ENCODE data around the gene CD81. TPM values are rescaled to one million over a fixed set of nuclear protein-coding genes. Genes with fewer than 3 reads are reported as not detected.

The CD81 gene
- total and polyA plus RNA-seq, 8 donors: 595 to 754 (median 652) TPM

DNA sequence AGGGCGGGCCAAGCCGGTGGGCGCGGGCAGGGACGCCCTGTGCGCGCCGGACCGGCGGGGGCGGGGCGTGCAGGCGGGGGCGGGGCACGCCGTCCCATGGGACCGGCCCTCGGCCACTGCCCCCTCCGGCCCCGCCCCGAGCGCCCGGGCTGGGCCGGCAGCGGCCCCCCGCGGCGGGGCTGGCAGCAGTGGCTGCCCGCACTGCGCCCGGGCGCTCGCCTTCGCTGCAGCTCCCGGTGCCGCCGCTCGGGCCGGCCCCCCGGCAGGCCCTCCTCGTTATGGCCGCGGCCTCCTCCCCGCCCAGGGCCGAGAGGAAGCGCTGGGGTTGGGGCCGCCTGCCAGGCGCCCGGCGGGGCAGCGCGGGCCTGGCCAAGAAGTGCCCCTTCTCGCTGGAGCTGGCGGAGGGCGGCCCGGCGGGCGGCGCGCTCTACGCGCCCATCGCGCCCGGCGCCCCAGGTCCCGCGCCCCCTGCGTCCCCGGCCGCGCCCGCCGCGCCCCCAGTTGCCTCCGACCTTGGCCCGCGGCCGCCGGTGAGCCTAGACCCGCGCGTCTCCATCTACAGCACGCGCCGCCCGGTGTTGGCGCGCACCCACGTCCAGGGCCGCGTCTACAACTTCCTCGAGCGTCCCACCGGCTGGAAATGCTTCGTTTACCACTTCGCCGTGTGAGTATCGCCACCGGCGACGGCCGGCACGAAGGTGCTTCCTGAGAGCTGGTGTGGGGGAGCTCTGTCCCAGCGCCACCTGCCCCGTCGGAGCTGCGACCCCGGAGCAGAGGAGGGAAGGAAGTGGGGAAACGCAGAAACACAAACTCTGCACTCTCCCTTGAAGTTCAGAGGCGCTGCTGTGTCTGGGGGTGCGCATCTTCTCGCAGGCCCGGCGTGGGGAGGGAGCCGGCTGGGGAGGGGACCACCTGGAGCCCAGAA lies 68.0 kb downstream of the CD81 start, which contains the start of gene KCNQ1:
KCNQ1 (plus strand) TSS at position 188 of the 925 bp plus-strand sequence; CDS start at position 279, 91 bp downstream.
- no peaks in the 10 kb centered on the region for H3K36me3 ChIP-seq
- H3K27ac ChIP-seq: peak within 1 kb of the TSS in 1 of 2 donors; percentile 81
- peak; percentile 90 for ATAC-seq
- H3K4me3 ChIP-seq: peak within 1 kb of the TSS; percentile 27 to 60
- intact Hi-C loops (cut with DNase I): no loop called here
- H3K27me3 ChIP-seq: peaks cover 0 to 35% of the 10 kb centered on the region in 2 donors
- DNase-seq: peak in 3 of 4 donors; percentile 49 to 93 (median 66)
- no peaks in the 10 kb centered on the region for H3K9me3 ChIP-seq
- H3K4me1 ChIP-seq: peaks cover 8 to 47% of the 10 kb centered on the region in 2 donors
- TF ChIP-seq, protein P1, sequence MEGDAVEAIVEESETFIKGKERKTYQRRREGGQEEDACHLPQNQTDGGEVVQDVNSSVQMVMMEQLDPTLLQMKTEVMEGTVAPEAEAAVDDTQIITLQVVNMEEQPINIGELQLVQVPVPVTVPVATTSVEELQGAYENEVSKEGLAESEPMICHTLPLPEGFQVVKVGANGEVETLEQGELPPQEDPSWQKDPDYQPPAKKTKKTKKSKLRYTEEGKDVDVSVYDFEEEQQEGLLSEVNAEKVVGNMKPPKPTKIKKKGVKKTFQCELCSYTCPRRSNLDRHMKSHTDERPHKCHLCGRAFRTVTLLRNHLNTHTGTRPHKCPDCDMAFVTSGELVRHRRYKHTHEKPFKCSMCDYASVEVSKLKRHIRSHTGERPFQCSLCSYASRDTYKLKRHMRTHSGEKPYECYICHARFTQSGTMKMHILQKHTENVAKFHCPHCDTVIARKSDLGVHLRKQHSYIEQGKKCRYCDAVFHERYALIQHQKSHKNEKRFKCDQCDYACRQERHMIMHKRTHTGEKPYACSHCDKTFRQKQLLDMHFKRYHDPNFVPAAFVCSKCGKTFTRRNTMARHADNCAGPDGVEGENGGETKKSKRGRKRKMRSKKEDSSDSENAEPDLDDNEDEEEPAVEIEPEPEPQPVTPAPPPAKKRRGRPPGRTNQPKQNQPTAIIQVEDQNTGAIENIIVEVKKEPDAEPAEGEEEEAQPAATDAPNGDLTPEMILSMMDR (IDR thresholded peaks at IDR 0.05): no peak

DNA sequence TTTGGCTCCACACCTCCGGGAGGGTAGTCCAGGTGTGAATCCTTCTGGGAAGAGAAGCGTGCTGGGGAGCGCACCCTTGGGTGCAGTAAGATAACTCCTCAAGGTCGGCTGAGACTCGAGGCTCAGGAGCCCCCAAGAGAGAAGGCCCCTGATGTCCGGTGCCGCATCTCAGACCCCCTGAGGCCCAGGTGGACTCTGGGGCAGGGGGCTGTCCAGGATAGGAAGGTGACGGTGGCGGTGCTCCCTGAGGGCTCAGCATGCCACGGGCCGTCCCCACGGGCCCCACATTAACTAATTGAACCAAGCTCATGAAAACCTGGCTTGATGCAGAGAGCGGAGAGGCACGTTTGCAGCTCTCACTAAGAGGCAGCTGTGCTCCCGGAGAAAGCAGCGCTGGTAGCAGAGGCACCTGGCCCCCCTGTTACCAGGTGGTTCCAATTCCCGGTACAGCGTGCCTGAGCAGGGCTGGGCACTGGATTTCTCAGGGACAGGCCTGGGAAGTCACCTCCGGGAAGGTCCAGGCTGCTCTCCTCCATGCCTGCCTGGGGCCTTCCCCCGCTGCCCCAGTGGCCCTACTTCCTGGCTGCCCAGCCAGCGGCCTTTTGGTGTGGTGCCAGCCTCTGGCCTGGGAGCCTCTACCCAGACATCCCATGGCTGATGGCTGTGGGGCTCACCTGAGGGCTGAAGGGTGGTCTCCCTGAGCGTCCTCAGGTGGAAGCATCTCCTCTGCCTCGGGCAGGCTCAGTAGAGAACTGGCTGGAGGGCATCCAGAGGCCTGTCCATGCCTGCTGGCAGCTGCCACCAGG lies 68.8 kb downstream of the CD81 start:
- DNase-seq (peak in 2 of 4 donors; percentile 50 to 85), ATAC-seq (peak; percentile 47)
- H3K9me3 ChIP-seq: no peaks in the 10 kb centered on the region
- H3K4me3 ChIP-seq: peak overlapping the region; percentile 27 to 60
- H3K4me1 ChIP-seq: peaks cover 8 to 47% of the 10 kb centered on the region in 2 donors
- intact Hi-C loops (cut with DNase I): no loop called here
- peaks cover 0 to 35% of the 10 kb centered on the region in 2 donors for H3K27me3 ChIP-seq
- peak overlapping the region in 1 of 2 donors; percentile 81 for H3K27ac ChIP-seq
- TF ChIP-seq, protein P1 (IDR thresholded peaks at IDR 0.05): no peak
- H3K36me3 ChIP-seq: no peaks in the 10 kb centered on the region

DNA sequence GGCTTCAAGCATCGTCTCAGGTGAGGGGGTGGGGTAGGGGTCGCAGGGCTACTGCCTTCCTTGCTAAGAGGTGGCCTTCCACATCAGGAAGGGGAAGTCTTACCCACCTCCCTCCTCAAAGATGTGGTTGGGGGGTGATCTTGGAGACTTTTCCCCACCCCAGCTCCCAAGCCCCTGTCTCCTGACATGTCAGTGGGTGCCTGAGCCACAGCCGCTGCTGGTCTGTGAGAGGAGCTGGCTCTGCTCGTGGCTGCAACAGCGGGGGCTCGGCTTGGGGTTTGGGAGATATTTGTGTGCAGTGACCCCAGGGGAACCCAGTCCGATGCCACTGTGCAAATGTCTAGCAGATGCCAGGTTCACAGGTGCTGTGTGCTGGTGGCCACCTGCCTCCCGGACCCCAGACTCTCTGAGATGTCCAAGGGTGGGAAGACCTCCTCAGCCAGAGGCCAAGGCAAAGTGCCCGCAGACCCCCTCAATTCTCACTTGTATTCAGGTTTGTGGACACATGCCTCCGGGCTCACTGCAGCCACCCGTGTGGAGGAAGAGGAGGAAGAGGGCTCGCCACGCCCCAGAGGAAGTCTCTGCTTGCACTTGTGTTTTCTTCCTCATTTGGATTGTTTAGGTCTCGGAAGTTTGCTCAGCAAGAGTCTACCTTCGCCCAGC lies 69.6 kb downstream of the CD81 start:
- Histone ChIP-seq H3K4me3 (peak overlapping the region in 1 of 2 donors; percentile 60), H3K27me3 (peaks cover 0 to 35% of the 10 kb centered on the region in 2 donors), H3K9me3 (no peaks in the 10 kb centered on the region), H3K4me1 (peaks cover 8 to 47% of the 10 kb centered on the region in 2 donors), H3K27ac (peak overlapping the region; percentile 19 to 81), H3K36me3 (no peaks in the 10 kb centered on the region)
- ATAC-seq (no peak), DNase-seq (peak in 2 of 4 donors; percentile 66 to 88)
- intact Hi-C loops (cut with DNase I): no loop called here
- TF ChIP-seq, protein P1 (IDR thresholded peaks at IDR 0.05): no peak

Other genes starting within 250 kb of the CD81 start
- gene IGF2, start 237.9 kb upstream of the CD81 start, total RNA-seq: 10 to 100 TPM; 12.0 to 13.9 TPM
- gene IGF2, start 237.9 kb upstream of the CD81 start, polyA plus RNA-seq (ENCODE audit: insufficient read length in 6 of 6): 100 to 1,000 TPM in 2 of 6 donors, 10 to 100 TPM in 4; 76.9 to 118 (median 97.4) TPM
- gene INS, start 216.1 kb upstream of the CD81 start, total RNA-seq: not detected
- gene INS, start 216.1 kb upstream of the CD81 start, polyA plus RNA-seq (ENCODE audit: insufficient read length in 6 of 6): not detected
- under 1 TPM; 0.18 to 0.26 TPM for gene TH, start 205.5 kb upstream of the CD81 start, total RNA-seq
- 1 to 10 TPM in 2 of 6 donors, under 1 TPM in 4; 0.21 to 1.4 (median 0.79) TPM for gene TH, start 205.5 kb upstream of the CD81 start, polyA plus RNA-seq (ENCODE audit: insufficient read length in 6 of 6)
- 1 to 10 TPM in 1 of 2 donors, under 1 TPM in 1; 0.79 to 2.3 TPM for gene ASCL2, start 106.7 kb upstream of the CD81 start, total RNA-seq
- 1 to 10 TPM in 4 of 6 donors, under 1 TPM in 2; 0.50 to 1.5 (median 1.2) TPM for gene ASCL2, start 106.7 kb upstream of the CD81 start, polyA plus RNA-seq (ENCODE audit: insufficient read length in 6 of 6)
- 1 to 10 TPM; 2.7 to 6.9 TPM for gene C11orf21, start 75.4 kb upstream of the CD81 start, total RNA-seq
- gene C11orf21, start 75.4 kb upstream of the CD81 start, polyA plus RNA-seq (ENCODE audit: insufficient read length in 6 of 6): 1 to 10 TPM; 1.2 to 2.2 (median 1.6) TPM
- gene TSPAN32, start 75.3 kb upstream of the CD81 start, total RNA-seq: 1 to 10 TPM; 4.2 to 6.2 TPM
- gene TSPAN32, start 75.3 kb upstream of the CD81 start, polyA plus RNA-seq (ENCODE audit: insufficient read length in 6 of 6): 1 to 10 TPM; 3.7 to 6.3 (median 4.2) TPM
- gene TSSC4, start 23.4 kb downstream of the CD81 start, total RNA-seq: 10 to 100 TPM; 35.3 to 47.6 TPM
- 10 to 100 TPM; 20.1 to 32.0 (median 23.6) TPM for gene TSSC4, start 23.4 kb downstream of the CD81 start, polyA plus RNA-seq (ENCODE audit: insufficient read length in 6 of 6)
- gene TRPM5, start 67.2 kb downstream of the CD81 start, total RNA-seq: not detected
- gene TRPM5, start 67.2 kb downstream of the CD81 start, polyA plus RNA-seq (ENCODE audit: insufficient read length in 6 of 6): under 1 TPM; 0.14 to 0.40 (median 0.31) TPM
- 10 to 100 TPM; 33.7 to 37.7 TPM for gene KCNQ1, start 67.7 kb downstream of the CD81 start, total RNA-seq
- 10 to 100 TPM in 1 of 6 donors, 1 to 10 TPM in 5; 7.1 to 10.1 (median 9.5) TPM for gene KCNQ1, start 67.7 kb downstream of the CD81 start, polyA plus RNA-seq (ENCODE audit: insufficient read length in 6 of 6)